Measurements from ENCODE around the gene VASP. TPM values are rescaled to one million over a fixed set of nuclear protein-coding genes. Genes with fewer than 3 reads are reported as not detected.

VASP gene
- total and polyA plus RNA-seq, 2 of the 13 experiments (the other 11 are each of a cell fraction or from before 2014, with no cell fraction given) = 41.8 to 67.1 TPM

GRCh38 chr19:45506989-45507871 is at the start of gene VASP (continued):
- no peak for TF ChIP-seq ZHX2 (IDR thresholded peaks at IDR 0.05; ENCODE audit: low read depth)
- TF ChIP-seq ZHX2 (CRISPR knock-in tag; IDR thresholded peaks at IDR 0.05; ENCODE audit: borderline replicate concordance) = no peak; the same call in 1 of the 2 replicates
- TF ChIP-seq PATZ1 (CRISPR knock-in tag; IDR thresholded peaks at IDR 0.05) = peak; percentile 87
- TF ChIP-seq ZNF331 (CRISPR knock-in tag; IDR thresholded peaks at IDR 0.05) = no peak; the same call in 1 of the 2 replicates
- no peak for TF ChIP-seq MBD4 (IDR thresholded peaks at IDR 0.05; ENCODE audit: borderline replicate concordance, low read length)
- peak; percentile 88 for TF ChIP-seq REL (CRISPR knock-in tag; conservative IDR thresholded peaks at IDR 0.05)
- no peak for TF ChIP-seq ZNF570 (CRISPR knock-in tag; IDR thresholded peaks at IDR 0.05; ENCODE audit: borderline replicate concordance)
- no peak; the same call in 1 of the 2 replicates for TF ChIP-seq ZNF317 (CRISPR knock-in tag; IDR thresholded peaks at IDR 0.05)
